ENCODE measurements around the gene AKAP13. TPM values are rescaled to one million over a fixed set of nuclear protein-coding genes. Genes with fewer than 3 reads are reported as not detected.
A peak's percentile ranks its signal among the peaks of the same experiment; 100 is the strongest.

Gene AKAP13
- polyA plus RNA-seq, 3 donors: 47.9 to 99.7 (median 92.6) TPM

DNA sequence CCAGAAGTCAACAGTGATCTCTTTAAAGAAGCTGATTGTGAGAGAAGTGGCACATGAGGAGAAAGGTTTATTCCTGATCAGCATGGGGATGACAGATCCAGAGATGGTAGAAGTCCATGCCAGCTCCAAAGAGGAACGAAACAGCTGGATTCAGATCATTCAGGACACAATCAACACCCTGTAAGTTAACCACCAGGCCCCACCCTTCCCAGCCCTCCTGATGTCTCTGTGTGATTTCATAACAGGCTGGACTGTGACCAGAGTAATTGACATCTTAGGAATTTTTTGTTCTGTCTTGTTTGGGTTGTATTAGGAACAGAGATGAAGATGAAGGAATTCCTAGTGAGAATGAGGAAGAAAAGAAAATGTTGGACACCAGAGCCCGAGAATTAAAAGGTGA, 346.7 kb downstream of the AKAP13 start:
- Mint-ChIP-seq H3K4me1 (no peaks in the 10 kb centered on the region), H3K36me3 (peaks cover 90 to 99% of the 10 kb centered on the region in 2 donors), H3K9me3 (peaks cover 0 to 7% (median 2%) of the 10 kb centered on the region in 7 donors), H3K27ac (peak overlapping the region in 1 of 7 donors; percentile 25), H3K4me3 (no peak overlapping the region), H3K27me3 (ENCODE audit: low read depth in 3 of 3) (no peaks in the 10 kb centered on the region)
- no peak overlapping the region for H3K9ac ChIP-seq (ENCODE audit: insufficient read depth, low read length, poor library complexity, severe bottlenecking)
- no peak overlapping the region for H3K4me3 ChIP-seq (replicated peaks in 1 of 3; ENCODE audit: low read depth in 2 of 3, low read length in 3 of 3)
- 92% methylated on average over 1 of the region's 2 CpGs for WGBS (ENCODE audit: insufficient coverage)
- TF ChIP-seq CTCF (IDR thresholded peaks at IDR 0.05): no peak
- no peaks in the 10 kb centered on the region for H3K79me2 ChIP-seq (ENCODE audit: insufficient read depth, low read length)
- H3K27ac ChIP-seq (ENCODE audit: low read depth in 1 of 2, low read length in 2 of 2): peak overlapping the region in 1 of 2 donors; percentile 44
- peaks cover 100% of the 10 kb centered on the region for H4K20me1 ChIP-seq (ENCODE audit: insufficient read depth, low read length)
- H3K36me3 ChIP-seq (replicated peaks in 1 of 2; ENCODE audit: control insufficient read depth in 1 of 2, insufficient read depth in 2 of 2, low read length in 2 of 2): peaks cover 98 to 100% of the 10 kb centered on the region in 2 donors
- DNase-seq: no peak
- no peak overlapping the region for H2AFZ ChIP-seq (ENCODE audit: insufficient read depth, low read depth, low read length, poor library complexity, severe bottlenecking)
- H3K4me1 ChIP-seq (ENCODE audit: control insufficient read depth in 1 of 2, insufficient read depth in 2 of 2, low read length in 2 of 2): no peaks in the 10 kb centered on the region
- intact Hi-C loops (cut with micrococcal nuclease): no loop called here
- no peaks in the 10 kb centered on the region for H3K27me3 ChIP-seq (ENCODE audit: control insufficient read depth in 2 of 2, insufficient read depth in 2 of 2, low read length in 2 of 2)
- H3K4me2 ChIP-seq (replicated peaks; ENCODE audit: extremely low read depth, low read length, poor library complexity, severe bottlenecking): no peak overlapping the region
- peaks cover 0 to 5% of the 10 kb centered on the region in 2 donors for H3K9me3 ChIP-seq (replicated peaks in 1 of 2; ENCODE audit: control insufficient read depth in 1 of 2, insufficient read depth in 1 of 2, low read length in 2 of 2)

GRCh38 chr15:85730001-85730820, 349.8 kb downstream of the AKAP13 start:
- no peak overlapping the region for H3K4me2 ChIP-seq (replicated peaks; ENCODE audit: extremely low read depth, low read length, poor library complexity, severe bottlenecking)
- no peak overlapping the region for H2AFZ ChIP-seq (ENCODE audit: insufficient read depth, low read depth, low read length, poor library complexity, severe bottlenecking)
- peaks cover 87 to 96% of the 10 kb centered on the region in 2 donors for H3K36me3 Mint-ChIP-seq
- H3K27me3 ChIP-seq (ENCODE audit: control insufficient read depth in 2 of 2, insufficient read depth in 2 of 2, low read length in 2 of 2): no peaks in the 10 kb centered on the region
- H3K79me2 ChIP-seq (ENCODE audit: insufficient read depth, low read length): no peaks in the 10 kb centered on the region
- peak; percentile 27 to 50 (median 39) for DNase-seq
- peaks cover 96% of the 10 kb centered on the region for H4K20me1 ChIP-seq (ENCODE audit: insufficient read depth, low read length)
- intact Hi-C loops (cut with micrococcal nuclease): loop anchor here (2.0 to 5.0 kb wide), 2 partner anchors 107 to 111 kb away; no protein-coding TSS in a partner anchor
- H3K9me3 ChIP-seq (replicated peaks in 1 of 2; ENCODE audit: control insufficient read depth in 1 of 2, insufficient read depth in 1 of 2, low read length in 2 of 2): peaks cover 0 to 5% of the 10 kb centered on the region in 2 donors
- H3K4me1 ChIP-seq (ENCODE audit: control insufficient read depth in 1 of 2, insufficient read depth in 2 of 2, low read length in 2 of 2): no peaks in the 10 kb centered on the region
- no peak overlapping the region for H3K4me3 ChIP-seq (replicated peaks in 1 of 3; ENCODE audit: low read depth in 2 of 3, low read length in 3 of 3)
- no peak overlapping the region for H3K27ac ChIP-seq (ENCODE audit: low read depth in 1 of 2, low read length in 2 of 2)
- H3K27ac Mint-ChIP-seq: peak overlapping the region in 6 of 7 donors; percentile 42 to 80 (median 60)
- peak; percentile 75 for TF ChIP-seq CTCF (IDR thresholded peaks at IDR 0.05)
- peaks cover 96 to 98% of the 10 kb centered on the region in 2 donors for H3K36me3 ChIP-seq (replicated peaks in 1 of 2; ENCODE audit: control insufficient read depth in 1 of 2, insufficient read depth in 2 of 2, low read length in 2 of 2)
- peaks cover 0 to 11% (median 8%) of the 10 kb centered on the region in 7 donors for H3K9me3 Mint-ChIP-seq
- WGBS (ENCODE audit: insufficient coverage): 56% methylated on average over 1 of the region's 5 CpGs
- H3K9ac ChIP-seq (ENCODE audit: insufficient read depth, low read length, poor library complexity, severe bottlenecking): no peak overlapping the region
- no peak overlapping the region for H3K4me3 Mint-ChIP-seq
- no peaks in the 10 kb centered on the region for H3K27me3 Mint-ChIP-seq (ENCODE audit: low read depth in 3 of 3)
- H3K4me1 Mint-ChIP-seq: no peaks in the 10 kb centered on the region
